A549 (cell line): ENCODE measurements around the gene XRCC5.

Experiments used
- CEBPB ChIP-seq, 2 experiments: fragments of >200 bp in 1 of 2; sonication (Bioruptor Twin) in 1 of 2; formaldehyde crosslinking in 1 of 2; IDR thresholded peaks; 2 replicates each; pipeline ENCODE4 v1.6.1; 2012 to 2016
- CTCF ChIP-seq: fragments of >200 bp; sonication (Bioruptor Twin); formaldehyde crosslinking; IDR thresholded peaks from 3 replicates; pipeline ENCODE4 v1.5.1; 2016
- EP300 ChIP-seq, 2 experiments: fragments of >200 bp; sonication (Bioruptor Twin); formaldehyde crosslinking; IDR thresholded peaks; 2 replicates in 1 of 2; 3 replicates in 1 of 2; pipeline ENCODE4 v1.6.1; 2016 to 2017
- KDM1A ChIP-seq: fragments of 200-600 bp; sonication (generic); IDR thresholded peaks from 2 replicates; pipeline ENCODE4 v1.6.1; 2016; ENCODE audit warnings: low read depth, mild to moderate bottlenecking
- MAFK ChIP-seq: fragments of 450-650 bp; IDR thresholded peaks from 2 replicates; pipeline ENCODE4 v1.6.1; 2014; ENCODE audit not compliant: partially characterized antibody
- PHF8 ChIP-seq: fragments of 200-600 bp; sonication (generic); IDR thresholded peaks from 2 replicates; pipeline ENCODE4 v1.6.1; 2016; ENCODE audit warnings: low read depth, mild to moderate bottlenecking, antibody characterized with exemption, moderate library complexity, borderline replicate concordance
- RAD21 ChIP-seq, 2 experiments: fragments of >200 bp in 1 of 2; sonication (Bioruptor Twin) in 1 of 2; formaldehyde crosslinking in 1 of 2; IDR thresholded peaks in 1 of 2; conservative IDR thresholded peaks in 1 of 2; 2 replicates in 1 of 2; 3 replicates in 1 of 2; pipeline ENCODE4 v1.6.1; 2012 to 2018; ENCODE audit warnings: inconsistent platforms in 1 of 2
- RCOR1 ChIP-seq: fragments of 150-350 bp; IDR thresholded peaks from 2 replicates; pipeline ENCODE4 v1.6.1; 2014; ENCODE audit warnings: antibody characterized with exemption, low read length, low read depth
- REST ChIP-seq: fragments of 200-600 bp; sonication (generic); IDR thresholded peaks from 2 replicates; pipeline ENCODE4 v1.6.1; 2016; ENCODE audit warnings: antibody characterized with exemption, mild to moderate bottlenecking, moderate library complexity

- no peak for TF ChIP-seq CEBPB (IDR thresholded peaks at IDR 0.05)
- no peak for TF ChIP-seq CTCF
- TF ChIP-seq REST, result no peak
- TF ChIP-seq RAD21 (conservative IDR thresholded peaks at IDR 0.05 in 1 of 2, IDR thresholded peaks at IDR 0.05 in 1 of 2), result no peak
- TF ChIP-seq PHF8, result no peak; the same call in 1 of the 2 replicates
- TF ChIP-seq EP300 (IDR thresholded peaks at IDR 0.05), result no peak
- TF ChIP-seq RCOR1, result no peak
- TF ChIP-seq MAFK, result no peak
- TF ChIP-seq KDM1A, result no peak
These were observed 26.9 kb upstream of the XRCC5 start for GRCh38 chr2:216082117-216082711.
